ENCODE measurements around the gene NDST1. TPM values are rescaled to one million over a fixed set of nuclear protein-coding genes. Genes with fewer than 3 reads are reported as not detected.

The NDST1 gene
- polyA plus RNA-seq, 1 of the 3 experiments (the other 2 are of a cell fraction) = 29.2 TPM

- CTCF ChIA-PET = interaction anchor here (1.1 to 2.5 kb wide), 6 partner anchors 14 to 55 kb away, joined by 3 to 15 read pairs (median 7); partner anchors contain the start of gene RPS14
- no peak overlapping the region for H2AFZ ChIP-seq (ENCODE audit: low read depth)
- peaks cover 52% of the 10 kb centered on the region for H3F3A ChIP-seq (replicated peaks; ENCODE audit: insufficient read depth)
- no peak overlapping the region for H3K4me3 ChIP-seq (ENCODE audit: low read depth in 2 of 2, low read length in 1 of 2)
- H3K9me2 ChIP-seq = no peaks in the 10 kb centered on the region
- peak overlapping the region; percentile 70 to 92 for H3K27ac ChIP-seq (ENCODE audit: low read depth in 2 of 2, low read length in 1 of 2)
- no peaks in the 10 kb centered on the region for H3K9me3 ChIP-seq
- H3K79me2 ChIP-seq (ENCODE audit: insufficient read depth) = peaks cover 96% of the 10 kb centered on the region
- POLR2A ChIA-PET = interaction anchor here (0.9 to 2.8 kb wide), 4 partner anchors 16 to 40 kb away, joined by 3 to 12 read pairs (median 4); no protein-coding TSS in a partner anchor
- WGBS (ENCODE audit: low lambda C conversion rate) = 54% methylated on average over 8 of the region's 9 CpGs
- H3K4me1 ChIP-seq (ENCODE audit: control insufficient read depth in 1 of 2, insufficient read depth in 2 of 2, low read depth in 1 of 2, low read length in 1 of 2) = peaks cover 48 to 64% of the 10 kb centered on the region in 2 experiments
- peaks cover 68% of the 10 kb centered on the region for H4K20me1 ChIP-seq (ENCODE audit: insufficient read depth)
- H3K9ac ChIP-seq = no peak overlapping the region
- H3K4me2 ChIP-seq = peak overlapping the region; percentile 89
- TF ChIP-seq GATA2 (CRISPR knock-in tag; IDR thresholded peaks at IDR 0.05) = no peak
- TF ChIP-seq FOXJ3 (CRISPR knock-in tag; IDR thresholded peaks at IDR 0.05) = no peak
- TF ChIP-seq, protein P1, sequence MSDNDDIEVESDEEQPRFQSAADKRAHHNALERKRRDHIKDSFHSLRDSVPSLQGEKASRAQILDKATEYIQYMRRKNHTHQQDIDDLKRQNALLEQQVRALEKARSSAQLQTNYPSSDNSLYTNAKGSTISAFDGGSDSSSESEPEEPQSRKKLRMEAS (IDR thresholded peaks at IDR 0.05; ENCODE audit: low read depth) = 0 out of 2 replicates have a peak, but pooled peaks have one; percentile 15
- TF ChIP-seq, protein P2, sequence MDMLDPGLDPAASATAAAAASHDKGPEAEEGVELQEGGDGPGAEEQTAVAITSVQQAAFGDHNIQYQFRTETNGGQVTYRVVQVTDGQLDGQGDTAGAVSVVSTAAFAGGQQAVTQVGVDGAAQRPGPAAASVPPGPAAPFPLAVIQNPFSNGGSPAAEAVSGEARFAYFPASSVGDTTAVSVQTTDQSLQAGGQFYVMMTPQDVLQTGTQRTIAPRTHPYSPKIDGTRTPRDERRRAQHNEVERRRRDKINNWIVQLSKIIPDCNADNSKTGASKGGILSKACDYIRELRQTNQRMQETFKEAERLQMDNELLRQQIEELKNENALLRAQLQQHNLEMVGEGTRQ (IDR thresholded peaks at IDR 0.05; ENCODE audit: borderline replicate concordance, low read depth, low read length) = no peak
- no peak for TF ChIP-seq SIN3A (IDR thresholded peaks at IDR 0.05; ENCODE audit: borderline replicate concordance, low read depth, low read length)
- peak; percentile 25; the same call in 1 of the 2 replicates for TF ChIP-seq PBX3 (IDR thresholded peaks at IDR 0.05)
- DNase-seq = no peak
- H3K36me3 ChIP-seq (replicated peaks in 1 of 2; ENCODE audit: control insufficient read depth in 1 of 2, insufficient read depth in 2 of 2, low read length in 1 of 2) = peaks cover 4 to 6% of the 10 kb centered on the region in 2 experiments
- no peaks in the 10 kb centered on the region for H3K27me3 ChIP-seq (ENCODE audit: insufficient read depth)
Observed at GRCh38 chr5:150489360-150490295, 18.3 kb upstream of the NDST1 start.

DNA sequence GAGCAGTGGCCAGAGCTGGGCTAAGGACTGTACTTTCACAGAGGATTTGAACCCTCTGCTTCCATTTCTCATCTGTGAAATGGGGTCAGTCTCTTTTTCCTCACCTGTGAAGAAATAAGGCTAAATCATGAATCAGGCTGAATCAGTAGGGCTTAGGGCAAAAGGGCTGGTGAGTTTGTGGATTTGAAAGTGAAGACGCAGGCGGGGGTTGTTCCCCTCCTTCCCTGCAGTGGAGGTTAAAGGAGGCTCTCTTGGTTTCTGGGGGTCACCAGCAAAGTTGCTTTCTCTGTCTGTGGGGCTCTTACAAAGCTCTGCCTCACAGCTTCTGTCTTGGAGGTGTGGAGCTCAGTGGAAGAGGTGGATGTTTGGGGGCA is 17.6 kb upstream of the NDST1 start:
- no peak for DNase-seq
- Histone ChIP-seq H3F3A (replicated peaks; ENCODE audit: insufficient read depth) (peaks cover 52% of the 10 kb centered on the region), H4K20me1 (ENCODE audit: insufficient read depth) (peaks cover 68% of the 10 kb centered on the region), H3K79me2 (ENCODE audit: insufficient read depth) (peaks cover 96% of the 10 kb centered on the region), H3K27ac (ENCODE audit: low read depth in 2 of 2, low read length in 1 of 2) (peak overlapping the region; percentile 59 to 70; a peak in 3 of 4 replicates), H2AFZ (ENCODE audit: low read depth) (no peak overlapping the region), H3K9me2 (no peaks in the 10 kb centered on the region), H3K9ac (no peak overlapping the region), H3K4me1 (ENCODE audit: control insufficient read depth in 1 of 2, insufficient read depth in 2 of 2, low read depth in 1 of 2, low read length in 1 of 2) (peaks cover 48 to 60% of the 10 kb centered on the region in 2 experiments), H3K9me3 (no peaks in the 10 kb centered on the region), H3K27me3 (ENCODE audit: insufficient read depth) (no peaks in the 10 kb centered on the region), H3K36me3 (replicated peaks in 1 of 2; ENCODE audit: control insufficient read depth in 1 of 2, insufficient read depth in 2 of 2, low read length in 1 of 2) (peaks cover 6% of the 10 kb centered on the region in 2 experiments), H3K4me2 (peak overlapping the region; percentile 89; the same call in 1 of the 2 replicates), H3K4me3 (ENCODE audit: low read depth in 2 of 2, low read length in 1 of 2) (no peak overlapping the region)
- ChIA-PET CTCF (interaction anchor here (1.1 to 2.5 kb wide), 6 partner anchors 14 to 40 kb away, joined by 3 to 15 read pairs (median 6); partner anchors contain the start of gene RPS14), POLR2A (interaction anchor here (1.3 to 2.8 kb wide), 3 partner anchors 16 to 40 kb away, joined by 3 to 12 read pairs (median 4); no protein-coding TSS in a partner anchor)
- 95% methylated on average over 2 of the region's 2 CpGs for WGBS (ENCODE audit: low lambda C conversion rate)
- TF ChIP-seq, protein P3, sequence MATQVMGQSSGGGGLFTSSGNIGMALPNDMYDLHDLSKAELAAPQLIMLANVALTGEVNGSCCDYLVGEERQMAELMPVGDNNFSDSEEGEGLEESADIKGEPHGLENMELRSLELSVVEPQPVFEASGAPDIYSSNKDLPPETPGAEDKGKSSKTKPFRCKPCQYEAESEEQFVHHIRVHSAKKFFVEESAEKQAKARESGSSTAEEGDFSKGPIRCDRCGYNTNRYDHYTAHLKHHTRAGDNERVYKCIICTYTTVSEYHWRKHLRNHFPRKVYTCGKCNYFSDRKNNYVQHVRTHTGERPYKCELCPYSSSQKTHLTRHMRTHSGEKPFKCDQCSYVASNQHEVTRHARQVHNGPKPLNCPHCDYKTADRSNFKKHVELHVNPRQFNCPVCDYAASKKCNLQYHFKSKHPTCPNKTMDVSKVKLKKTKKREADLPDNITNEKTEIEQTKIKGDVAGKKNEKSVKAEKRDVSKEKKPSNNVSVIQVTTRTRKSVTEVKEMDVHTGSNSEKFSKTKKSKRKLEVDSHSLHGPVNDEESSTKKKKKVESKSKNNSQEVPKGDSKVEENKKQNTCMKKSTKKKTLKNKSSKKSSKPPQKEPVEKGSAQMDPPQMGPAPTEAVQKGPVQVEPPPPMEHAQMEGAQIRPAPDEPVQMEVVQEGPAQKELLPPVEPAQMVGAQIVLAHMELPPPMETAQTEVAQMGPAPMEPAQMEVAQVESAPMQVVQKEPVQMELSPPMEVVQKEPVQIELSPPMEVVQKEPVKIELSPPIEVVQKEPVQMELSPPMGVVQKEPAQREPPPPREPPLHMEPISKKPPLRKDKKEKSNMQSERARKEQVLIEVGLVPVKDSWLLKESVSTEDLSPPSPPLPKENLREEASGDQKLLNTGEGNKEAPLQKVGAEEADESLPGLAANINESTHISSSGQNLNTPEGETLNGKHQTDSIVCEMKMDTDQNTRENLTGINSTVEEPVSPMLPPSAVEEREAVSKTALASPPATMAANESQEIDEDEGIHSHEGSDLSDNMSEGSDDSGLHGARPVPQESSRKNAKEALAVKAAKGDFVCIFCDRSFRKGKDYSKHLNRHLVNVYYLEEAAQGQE (IDR thresholded peaks at IDR 0.05; ENCODE audit: low read depth, low read length) = no peak
- TF ChIP-seq FOXJ3 (CRISPR knock-in tag; IDR thresholded peaks at IDR 0.05) (no peak), RAD21 (IDR thresholded peaks at IDR 0.05; ENCODE audit: low read length) (no peak), TAF1 (IDR thresholded peaks at IDR 0.05; ENCODE audit: borderline replicate concordance, low read depth, low read length) (no peak), RXRA (IDR thresholded peaks at IDR 0.05; ENCODE audit: borderline replicate concordance, low read depth) (no peak), SIN3A (IDR thresholded peaks at IDR 0.05; ENCODE audit: borderline replicate concordance, low read depth, low read length) (no peak), RCOR1 (IDR thresholded peaks at IDR 0.05; ENCODE audit: low read length) (no peak), POLR2AphosphoS5 (IDR thresholded peaks at IDR 0.05; ENCODE audit: low read depth, low read length) (no peak), FOXM1 (IDR thresholded peaks at IDR 0.05; ENCODE audit: low read depth) (no peak), ZBTB33 (IDR thresholded peaks at IDR 0.05; ENCODE audit: borderline replicate concordance, low read depth) (no peak)
